ENCODE results near the gene RBM38.

RBM38 gene

DNA sequence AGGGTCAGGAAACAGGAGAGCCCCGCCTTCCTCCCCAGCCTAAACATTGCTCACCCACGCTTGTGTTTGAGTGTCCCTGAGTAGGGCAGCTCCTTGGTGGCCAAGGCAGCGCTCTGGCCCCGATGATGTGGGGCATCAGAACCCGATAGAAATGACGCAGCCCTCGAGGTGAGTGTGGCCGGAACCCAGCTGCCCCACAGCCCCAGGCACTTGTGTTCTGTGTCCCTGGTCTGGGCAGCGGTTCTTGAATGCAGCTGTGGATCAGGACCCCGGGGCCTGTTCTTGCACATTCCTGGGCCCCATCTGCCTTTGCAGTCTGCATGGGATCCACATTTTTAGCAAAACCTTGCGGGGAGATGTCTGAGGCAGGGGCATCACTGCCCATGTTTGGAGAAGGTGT lies 12.8 kb downstream of the RBM38 start:
- DNase-seq (ENCODE audit: low read depth): no peak

DNA sequence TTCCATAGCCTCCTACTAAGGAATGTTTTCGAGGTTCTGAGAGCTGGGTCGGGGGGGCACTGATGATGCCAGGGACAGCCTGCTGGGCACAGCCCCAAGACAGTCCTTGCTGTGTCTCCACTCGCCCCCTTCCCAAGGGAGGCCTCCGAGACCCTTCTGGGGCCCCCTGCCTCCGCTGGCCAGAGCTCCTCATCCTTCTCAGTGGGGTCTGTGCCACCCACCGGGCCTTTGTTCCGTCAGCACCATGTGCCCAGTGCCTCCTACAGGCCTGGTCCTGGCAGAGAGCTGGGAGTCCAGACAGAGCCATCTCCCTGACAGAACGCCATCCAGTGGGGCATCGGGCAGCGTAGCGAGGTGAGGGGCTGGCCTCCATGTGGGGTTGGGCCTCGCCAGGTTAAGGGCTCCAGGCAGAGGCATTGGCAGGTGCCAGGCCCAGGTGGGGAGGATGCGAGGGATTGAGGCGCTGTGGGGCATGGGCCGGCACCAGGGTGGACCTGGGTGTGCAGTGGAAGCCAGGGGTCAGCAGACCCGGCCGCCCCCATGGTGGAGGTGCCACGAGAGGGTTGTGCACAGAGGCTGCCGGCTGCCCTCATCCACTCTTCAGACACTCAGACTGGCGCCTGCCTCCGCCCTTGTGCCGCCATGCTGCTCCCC lies 13.3 kb downstream of the RBM38 start:
- no peak for DNase-seq (ENCODE audit: low read depth)

DNA sequence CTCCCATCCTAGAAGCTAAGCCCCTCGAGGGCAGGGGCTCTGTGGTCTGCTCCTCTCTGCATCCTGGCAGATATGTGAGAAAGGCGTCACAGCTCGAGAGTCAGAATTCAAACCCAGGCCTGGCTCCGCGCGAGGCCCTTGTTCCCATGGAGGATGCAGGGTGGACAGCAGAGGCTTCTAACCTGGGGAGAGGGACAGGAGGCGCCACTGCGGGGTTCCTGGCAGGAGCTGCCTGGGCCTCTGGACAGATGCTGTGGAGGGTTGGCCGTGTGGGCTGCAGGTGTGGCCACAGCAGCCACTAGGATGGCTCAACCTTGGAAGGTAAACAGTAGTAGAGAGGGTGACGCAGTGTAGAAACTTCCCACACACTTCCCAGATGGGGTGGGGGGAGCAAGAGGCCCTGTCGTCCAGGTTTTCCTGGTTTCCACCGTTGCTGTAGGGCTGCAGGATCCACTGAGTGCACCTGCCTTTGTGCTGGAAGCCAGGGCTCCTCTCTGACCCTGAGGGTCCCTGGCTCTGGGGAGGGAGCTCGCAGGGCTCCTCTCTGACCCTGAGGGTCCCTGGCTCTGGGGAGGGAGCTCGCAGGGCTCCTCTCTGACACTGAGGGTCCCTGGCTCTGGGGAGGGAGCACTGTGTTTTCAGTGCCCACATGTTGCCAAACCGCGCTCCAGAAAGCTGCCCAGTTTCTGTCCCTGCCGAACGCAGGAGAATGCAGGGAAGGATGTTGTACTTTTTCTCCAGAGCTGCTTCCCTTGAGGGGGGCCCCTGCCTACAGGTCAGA lies 14.2 kb downstream of the RBM38 start:
- DNase-seq (ENCODE audit: low read depth): no peak

DNA sequence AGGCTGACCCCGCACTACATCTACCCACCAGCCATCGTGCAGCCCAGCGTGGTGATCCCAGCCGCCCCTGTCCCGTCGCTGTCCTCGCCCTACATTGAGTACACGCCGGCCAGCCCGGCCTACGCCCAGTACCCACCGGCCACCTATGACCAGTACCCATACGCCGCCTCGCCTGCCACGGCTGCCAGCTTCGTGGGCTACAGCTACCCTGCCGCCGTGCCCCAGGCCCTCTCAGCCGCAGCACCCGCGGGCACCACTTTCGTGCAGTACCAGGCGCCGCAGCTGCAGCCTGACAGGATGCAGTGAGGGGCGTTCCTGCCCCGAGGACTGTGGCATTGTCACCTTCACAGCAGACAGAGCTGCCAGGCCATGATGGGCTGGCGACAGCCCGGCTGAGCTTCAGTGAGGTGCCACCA lies 16.4 kb downstream of the RBM38 start:
- no peak for DNase-seq (ENCODE audit: low read depth)

DNA sequence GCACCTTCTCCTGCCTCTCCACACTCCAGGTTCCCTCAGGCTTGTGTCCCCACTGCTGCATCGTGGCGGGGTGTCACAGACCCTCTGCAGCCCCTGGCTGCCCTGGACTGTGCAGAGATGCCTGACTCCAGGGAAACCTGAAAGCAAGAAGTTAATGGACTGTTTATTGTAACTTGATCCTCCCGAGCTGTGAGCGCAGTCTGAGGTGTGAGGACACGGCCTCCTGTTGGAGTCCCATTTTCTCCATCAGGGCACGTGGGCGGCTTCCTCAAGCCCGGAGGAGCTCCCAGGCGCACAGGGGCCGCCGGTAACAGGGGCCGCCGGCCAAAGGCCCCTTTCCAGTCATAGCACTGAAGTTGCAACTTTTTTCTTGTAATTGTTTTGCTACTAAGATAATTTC lies 16.9 kb downstream of the RBM38 start:
- no peak for DNase-seq (ENCODE audit: low read depth)

DNA sequence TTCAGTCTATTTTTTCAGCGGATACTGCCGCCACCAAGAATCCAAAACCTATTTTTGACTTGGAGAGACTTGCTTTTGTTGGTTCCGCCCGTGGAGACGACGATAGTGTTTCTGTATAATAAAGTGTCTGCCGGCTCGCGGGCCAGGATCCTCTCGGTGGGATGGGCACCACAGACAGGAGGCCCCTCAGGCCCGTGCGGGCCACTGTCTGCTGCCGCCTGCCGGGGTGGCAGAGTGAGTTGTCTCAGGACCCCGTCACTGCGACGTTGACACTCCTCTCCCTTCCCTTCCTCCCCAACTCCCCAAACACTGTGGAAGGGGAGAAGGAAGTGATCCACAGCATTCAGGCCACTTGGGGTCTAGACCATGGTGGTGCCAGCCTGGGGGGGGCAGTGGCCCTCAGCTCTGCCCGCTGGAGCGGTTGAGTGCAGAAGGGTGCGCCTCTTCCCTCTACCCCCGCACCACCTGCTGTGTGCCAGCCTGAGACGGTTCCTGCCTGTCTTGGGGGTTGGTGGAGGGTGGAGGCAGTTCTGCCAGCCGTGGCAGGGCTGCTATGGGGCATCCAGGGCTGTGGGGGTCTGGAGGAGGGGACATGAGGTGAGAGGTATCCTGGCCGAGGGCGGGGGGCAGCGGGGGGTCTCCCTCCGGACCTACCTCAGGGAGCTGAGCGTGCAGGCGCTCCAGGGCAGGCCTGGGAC lies 17.5 kb downstream of the RBM38 start:
- DNase-seq (ENCODE audit: low read depth): no peak

DNA sequence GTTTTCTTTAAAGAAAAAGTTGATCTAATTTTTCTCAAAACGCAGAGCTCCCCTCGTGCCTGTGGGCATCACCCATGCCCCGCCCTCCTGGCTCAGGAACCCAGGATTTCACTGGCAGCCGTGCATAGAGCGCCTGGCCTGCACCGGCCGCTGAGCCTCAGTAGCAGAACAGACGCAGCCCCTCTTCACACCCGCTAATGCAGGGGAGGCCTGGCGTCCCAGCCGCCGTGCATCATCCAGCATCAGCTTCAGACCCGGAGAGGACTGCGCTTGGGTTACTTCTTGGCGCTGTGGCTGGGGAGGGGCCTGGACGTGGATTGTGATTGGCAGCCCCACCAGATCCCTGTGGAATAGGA lies 18.1 kb downstream of the RBM38 start:
- DNase-seq (ENCODE audit: low read depth): no peak

DNA sequence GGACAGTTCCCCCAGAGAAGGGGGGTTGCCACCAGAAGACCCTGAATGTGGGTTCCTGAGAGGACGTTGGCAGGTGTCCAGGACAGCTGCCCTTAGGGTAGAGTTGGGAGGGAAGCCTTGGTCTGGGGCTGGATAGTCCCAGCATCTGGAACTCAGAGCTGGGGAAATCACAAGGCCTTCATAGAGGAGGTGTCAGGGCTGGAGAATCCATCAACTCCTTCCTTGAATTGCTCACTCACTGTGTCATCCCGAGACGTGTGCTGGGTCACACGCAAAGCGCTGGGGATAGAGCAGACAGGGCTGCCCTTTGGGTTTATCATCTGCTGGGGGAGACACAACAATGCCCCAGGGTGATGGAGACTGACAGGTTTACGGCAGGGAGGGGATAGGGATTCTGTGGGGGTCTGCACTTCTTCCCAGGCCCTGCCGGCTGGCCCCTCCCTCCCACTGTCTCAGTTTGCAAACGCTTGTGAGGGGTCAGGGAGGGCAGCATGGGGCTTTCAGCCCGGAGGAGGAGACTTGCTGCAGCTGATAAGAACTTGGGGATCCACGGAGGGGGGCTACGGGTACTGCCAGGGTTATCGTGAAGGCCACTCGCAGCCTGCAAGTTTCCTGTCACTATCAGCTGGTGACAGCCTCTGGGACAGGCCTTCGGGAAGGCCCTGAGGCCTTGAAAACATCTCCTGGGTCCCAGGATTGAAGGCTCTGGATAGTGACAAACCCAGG lies 18.6 kb downstream of the RBM38 start:
- DNase-seq (ENCODE audit: low read depth): no peak

DNA sequence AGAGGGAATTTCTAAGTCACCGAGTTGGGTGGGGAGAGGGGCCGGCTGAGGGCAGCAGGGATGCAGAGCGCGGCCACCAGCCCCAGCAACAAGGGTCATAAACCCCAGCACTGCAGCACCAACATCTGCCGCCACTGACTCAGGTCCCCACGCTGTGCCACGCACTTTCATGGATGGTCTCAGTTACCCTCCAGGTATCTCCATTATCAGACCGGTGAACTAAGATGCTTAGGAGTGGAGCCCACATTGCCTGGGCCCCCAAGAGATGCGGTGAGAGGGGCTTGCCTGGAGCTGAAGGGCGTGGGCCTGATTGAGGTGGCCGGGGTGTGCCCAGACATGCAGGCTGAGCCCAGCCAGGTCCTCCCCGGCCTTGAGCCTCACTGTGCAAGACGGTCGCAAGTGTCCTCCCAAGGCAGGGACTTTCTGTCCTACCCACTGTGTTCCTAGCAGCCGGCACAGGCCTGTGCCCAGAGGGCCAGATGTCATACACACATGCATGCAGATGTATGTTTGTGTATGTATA lies 19.3 kb downstream of the RBM38 start:
- no peak for DNase-seq (ENCODE audit: low read depth)

DNA sequence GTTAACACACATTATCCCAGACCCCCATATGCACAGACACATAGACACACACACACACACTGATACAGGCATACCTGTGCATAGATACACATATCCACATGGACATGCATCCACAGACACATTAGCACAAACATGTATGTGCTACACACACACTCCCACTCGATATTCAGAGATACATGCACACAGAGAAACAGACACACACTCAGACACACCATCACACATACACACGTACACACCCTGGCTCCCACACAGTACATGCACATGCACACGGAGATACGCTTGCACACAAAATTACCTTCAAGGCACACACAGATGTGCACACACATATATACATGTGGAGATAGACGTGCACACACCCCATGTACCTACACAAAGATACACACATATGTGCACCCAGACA lies 19.7 kb downstream of the RBM38 start:
- no peak for DNase-seq (ENCODE audit: low read depth)

DNA sequence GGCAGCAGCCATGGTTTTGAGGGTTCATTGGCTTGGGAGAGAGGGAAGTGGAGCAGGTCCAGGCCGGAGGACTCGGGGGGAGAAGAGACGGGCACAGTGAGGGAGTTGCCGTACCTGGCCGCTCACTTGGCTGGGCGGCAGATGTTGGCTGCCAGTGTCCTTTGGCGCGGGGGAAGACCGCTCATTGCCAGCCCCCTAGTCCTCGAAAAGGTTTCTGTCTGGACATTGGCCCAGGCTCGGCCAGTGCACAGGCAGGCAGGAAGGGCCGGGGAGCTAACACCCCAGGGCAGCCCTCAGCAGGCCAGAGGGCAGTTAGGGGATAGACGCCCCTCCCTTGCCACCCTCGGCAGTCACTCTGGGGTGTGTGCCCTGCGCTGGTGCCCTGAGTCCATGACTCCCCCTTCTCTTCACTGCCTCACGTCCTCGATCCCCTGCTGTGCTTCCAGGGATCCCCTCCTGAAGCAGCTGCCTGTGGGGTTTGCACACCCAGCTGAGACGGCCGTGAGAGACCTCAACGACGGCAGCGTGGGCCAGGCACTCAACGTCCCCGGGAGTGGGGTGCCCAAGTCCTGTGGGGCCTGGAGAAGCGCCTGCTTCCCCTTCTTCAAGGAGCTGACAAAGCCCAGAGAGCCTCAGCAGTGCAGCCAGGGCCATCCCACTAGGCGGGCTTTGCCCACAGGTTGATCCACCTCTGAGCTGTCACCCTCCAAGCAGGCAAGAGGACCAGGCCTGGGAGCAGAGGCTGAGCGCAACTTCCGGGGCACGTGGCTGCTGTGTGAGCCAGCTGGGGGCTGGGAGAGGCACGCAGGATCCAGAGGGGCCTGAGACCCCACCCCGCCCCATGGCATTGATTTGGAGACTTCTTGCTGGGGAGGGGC lies 20.4 kb downstream of the RBM38 start:
- DNase-seq (ENCODE audit: low read depth): no peak

DNA sequence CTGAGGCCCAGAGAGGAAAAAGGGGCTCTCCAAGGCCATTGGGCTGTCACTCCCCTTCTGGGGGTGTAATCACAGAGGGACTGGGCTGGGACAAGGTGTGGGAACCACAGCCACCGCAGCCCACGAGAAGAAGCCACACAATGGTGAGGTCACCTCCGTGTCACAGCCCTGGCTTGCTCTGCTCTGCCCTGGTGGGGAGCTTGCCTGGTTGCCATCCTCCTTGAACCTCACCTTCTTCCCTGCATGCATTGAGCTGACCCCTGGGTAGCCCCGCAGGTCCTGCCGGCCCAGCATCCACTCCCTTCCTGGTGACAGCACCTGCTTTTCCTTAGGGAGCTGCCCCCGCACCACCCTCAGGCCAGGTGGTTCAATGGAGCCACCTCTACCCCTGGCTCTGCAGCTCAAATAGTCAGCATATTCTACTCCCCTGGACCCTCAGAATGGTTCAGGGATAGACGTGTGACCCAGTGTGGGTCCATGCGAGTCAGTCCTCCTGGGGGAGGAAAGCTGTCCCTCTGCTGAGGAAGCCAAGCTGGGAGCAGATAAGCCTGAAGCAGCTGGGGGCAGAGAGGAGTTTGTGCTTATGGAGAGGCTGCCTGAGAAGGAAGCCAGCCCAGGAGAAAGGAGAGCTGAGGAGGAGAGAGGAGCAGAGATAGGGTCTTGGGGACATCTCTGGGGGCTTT lies 21.3 kb downstream of the RBM38 start:
- DNase-seq (ENCODE audit: low read depth): no peak

DNA sequence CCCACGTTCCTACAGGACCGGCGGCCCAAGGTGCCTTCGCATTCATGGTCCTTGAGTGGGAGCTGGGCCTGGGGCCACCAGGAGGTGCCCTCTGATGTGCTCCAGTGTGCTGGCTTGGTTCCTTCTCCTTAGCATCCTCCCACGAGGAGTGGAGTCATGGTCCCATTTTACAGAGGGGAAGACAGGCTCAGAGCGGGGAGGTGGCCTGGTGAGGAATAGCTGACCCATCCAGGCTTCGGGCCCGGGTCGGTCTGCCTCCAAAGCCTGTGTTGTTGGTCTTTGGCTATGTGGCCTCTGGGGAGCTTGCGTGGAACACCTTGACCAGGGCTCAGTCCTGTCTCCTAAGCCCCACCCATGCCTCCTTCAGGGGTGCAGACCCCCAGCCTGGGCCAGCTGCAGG lies 22.8 kb downstream of the RBM38 start:
- no peak for DNase-seq (ENCODE audit: low read depth)

DNA sequence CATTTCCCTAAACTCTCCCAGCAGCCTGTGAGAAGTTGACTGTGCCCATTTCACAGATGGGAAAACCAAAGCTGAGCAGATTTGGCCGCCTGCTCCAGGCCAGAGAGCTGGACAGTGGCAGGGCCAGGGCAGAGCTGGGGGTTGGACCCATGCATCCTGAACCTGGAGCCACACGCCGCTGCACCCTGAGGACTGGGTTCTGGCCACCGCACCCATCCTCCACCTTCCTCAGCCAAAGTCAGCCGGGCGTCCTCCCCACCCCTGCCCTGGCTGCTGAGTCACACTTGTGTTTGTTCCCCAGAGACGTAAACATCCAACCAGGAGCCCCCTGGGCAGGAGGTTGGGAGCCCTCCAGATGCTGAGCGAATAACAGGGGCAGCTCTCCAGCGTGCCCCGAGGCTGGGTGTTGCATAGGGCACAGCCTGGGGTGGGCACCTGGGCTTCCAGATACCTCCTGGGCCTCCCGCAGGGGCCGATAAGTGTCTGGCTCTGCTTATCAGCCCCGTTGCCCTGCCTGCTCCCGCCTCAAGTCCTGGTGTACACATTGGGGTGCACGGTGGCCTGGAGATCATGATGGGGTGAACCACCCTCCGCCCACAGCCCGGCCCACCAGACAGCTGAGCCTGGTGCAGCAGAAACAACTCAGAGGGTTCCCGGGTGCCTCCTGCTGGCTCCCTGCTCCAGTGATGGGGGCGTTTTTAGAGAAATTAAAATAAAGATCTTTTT lies 23.8 kb downstream of the RBM38 start:
- DNase-seq (ENCODE audit: low read depth): no peak

DNA sequence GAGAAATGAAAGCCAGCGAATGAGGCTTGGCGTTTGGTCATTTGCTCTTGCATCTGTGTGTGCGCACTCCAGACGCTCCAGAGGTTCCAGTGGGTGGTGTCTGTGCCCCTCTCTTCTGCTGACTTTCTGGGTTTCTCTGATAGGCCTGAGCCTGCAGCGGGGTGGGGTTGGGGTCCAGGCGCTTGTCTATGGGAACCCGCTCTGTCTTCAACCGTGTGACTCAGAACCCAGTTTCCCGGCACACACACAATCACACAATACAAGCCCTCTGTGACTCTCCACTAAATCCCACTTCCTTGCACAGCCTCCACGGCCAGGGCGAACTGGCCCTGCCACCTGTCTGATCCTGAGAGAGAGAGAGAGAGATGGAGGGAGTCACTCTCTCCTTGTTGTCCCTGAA lies 24.6 kb downstream of the RBM38 start:
- DNase-seq (ENCODE audit: low read depth): no peak

DNA sequence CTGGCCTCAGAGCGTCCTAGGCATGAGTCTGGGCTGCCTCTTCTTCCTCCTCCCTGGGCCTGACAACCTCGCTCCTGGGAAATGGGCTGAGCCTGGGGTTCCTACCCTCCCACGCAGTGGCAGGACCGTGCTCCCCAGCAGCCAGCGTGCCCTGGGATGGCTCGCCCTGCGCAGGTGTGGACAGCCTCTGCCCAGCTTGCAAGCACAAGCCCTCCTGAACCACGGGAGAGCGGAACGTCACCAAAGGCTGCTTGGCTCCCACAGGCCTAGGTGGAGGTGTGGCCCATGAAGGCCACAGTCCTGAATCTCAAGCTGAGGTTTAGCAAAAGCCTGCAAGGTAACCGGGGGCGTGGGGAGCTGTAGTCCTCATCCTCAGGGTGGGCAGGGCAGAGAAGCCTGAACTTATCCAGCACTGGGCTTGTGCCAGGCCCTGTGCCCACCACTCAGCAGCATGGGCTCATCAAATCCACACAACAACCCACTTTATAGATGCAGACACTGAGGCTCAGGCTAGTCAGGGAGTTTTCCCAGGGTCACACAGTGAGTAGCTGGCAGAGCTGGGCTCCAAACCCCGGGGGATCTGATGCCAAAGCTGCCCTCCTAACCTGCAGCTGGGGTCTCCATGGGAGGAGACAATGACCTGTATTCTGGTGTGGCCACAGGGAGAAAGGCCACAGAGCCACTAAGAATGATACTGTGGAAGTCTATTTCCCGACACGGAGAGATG lies 25.3 kb downstream of the RBM38 start:
- DNase-seq (ENCODE audit: low read depth): no peak

DNA sequence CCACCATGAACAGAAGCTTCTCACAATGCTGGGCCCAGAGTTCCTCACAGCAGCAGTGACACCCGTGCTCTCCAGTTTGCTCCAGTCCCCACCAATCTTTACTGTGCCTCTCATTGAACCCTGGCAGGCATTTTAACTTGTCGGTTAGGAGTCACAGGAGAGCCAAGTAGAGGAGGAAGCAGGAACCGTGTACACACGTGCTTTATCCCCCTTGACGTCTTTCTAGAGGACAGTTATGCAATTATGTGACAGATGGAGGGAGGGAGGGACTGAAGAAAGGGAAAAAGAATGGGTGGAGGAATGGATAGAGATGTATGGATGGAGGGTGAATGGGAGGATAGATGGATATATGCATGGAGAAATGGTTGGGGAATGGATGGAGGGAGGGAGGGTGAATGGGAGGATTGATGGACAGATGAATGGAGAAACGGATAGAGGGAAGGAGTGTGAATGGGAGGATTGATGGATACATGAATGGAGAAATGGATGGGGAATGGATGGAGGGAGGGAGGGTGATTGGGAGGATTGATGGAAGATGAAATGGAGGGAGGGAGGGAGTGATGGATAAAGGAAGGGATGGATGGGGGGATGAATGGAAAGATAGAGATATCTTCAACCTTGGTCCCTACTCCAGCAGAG lies 26.0 kb downstream of the RBM38 start:
- DNase-seq (ENCODE audit: low read depth): no peak

DNA sequence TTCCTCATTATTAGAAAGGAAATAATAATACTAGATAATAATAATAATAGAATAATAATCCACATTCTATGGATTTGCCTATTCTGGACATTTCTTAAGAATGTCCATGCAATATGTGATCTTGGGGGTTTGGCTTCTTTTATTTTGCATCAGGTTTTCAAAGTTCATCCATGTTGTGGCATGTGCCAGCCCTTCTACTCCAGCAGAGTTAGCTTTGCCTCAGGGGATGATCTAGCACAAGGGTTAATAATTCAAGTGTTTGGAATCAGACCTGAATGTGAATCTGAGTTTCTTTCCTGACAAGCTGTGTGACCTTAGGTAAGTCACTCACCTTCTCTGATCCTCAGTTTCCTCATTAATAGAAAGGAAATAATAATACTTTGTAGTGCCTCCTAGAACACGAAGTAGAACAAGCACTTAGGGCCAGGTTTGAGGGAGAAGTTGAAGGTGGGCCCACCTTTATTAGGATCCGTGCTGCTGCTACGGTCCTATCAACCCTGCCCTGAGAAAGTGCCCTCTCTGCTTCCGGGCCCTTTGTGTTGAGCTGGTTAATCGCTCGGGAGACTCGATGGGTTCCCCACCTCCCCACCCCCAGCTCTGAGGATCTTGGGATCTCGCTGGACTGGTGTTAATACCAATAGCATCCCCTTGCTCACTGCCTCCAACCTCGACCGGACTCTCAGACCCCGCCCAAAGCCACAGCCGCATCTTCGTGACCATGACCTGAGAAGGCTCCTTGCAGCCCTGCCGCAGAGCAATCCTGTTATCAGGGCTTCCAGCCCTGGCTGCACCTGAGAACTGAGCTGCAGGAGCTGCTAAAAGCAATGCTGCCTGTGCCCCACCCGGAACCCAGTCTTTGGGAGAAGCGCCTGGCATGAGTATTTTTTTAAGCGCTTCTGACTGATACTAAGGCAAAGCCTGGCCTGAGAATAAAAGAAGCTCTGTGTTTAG lies 26.9 kb downstream of the RBM38 start:
- no peak for DNase-seq (ENCODE audit: low read depth)
